Fibroblast of lung (primary cell): ENCODE measurements around the gene SEL1L2.

ENCODE experiments used
- EZH2 ChIP-seq: IDR thresholded peaks from 2 replicates; pipeline ENCODE4 v1.5.1; 2012; ENCODE audit warnings: low read length, control low read depth, mild to moderate bottlenecking; ENCODE audit errors: missing control alignments
- TF ChIP-seq, protein P1 (sequence below), 2 donors: IDR thresholded peaks in 1 of 2; conservative IDR thresholded peaks in 1 of 2; 1 replicate in 1 of 2; 2 replicates in 1 of 2; pipeline ENCODE4 v1.5.1; 2011 to 2012; ENCODE audit warnings: low read length in 2 of 2, control low read depth in 1 of 2, inconsistent platforms in 1 of 2, low read depth in 1 of 2, mild to moderate bottlenecking in 1 of 2

DNA sequence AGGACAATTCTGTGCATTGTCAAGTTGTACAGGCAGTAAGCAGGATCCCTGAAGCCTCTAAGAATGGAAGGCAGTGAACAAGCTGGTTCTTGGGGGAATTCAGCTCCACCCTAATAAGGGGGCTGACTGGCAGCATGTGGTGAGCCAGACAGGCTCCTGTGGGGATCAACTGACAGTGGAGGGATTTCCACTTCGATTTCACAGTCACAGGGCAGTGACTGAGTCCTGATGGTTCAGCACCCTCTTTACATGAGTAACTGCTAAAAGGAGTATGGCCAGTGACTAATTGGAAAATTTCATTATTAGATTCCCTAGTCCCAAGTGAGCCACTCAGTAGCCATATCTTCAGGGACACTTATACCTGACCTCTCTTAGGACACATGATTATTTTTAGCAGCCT lies 127.2 kb downstream of the SEL1L2 start:
- TF ChIP-seq, protein P1, sequence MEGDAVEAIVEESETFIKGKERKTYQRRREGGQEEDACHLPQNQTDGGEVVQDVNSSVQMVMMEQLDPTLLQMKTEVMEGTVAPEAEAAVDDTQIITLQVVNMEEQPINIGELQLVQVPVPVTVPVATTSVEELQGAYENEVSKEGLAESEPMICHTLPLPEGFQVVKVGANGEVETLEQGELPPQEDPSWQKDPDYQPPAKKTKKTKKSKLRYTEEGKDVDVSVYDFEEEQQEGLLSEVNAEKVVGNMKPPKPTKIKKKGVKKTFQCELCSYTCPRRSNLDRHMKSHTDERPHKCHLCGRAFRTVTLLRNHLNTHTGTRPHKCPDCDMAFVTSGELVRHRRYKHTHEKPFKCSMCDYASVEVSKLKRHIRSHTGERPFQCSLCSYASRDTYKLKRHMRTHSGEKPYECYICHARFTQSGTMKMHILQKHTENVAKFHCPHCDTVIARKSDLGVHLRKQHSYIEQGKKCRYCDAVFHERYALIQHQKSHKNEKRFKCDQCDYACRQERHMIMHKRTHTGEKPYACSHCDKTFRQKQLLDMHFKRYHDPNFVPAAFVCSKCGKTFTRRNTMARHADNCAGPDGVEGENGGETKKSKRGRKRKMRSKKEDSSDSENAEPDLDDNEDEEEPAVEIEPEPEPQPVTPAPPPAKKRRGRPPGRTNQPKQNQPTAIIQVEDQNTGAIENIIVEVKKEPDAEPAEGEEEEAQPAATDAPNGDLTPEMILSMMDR (conservative IDR thresholded peaks at IDR 0.05 in 1 of 2, IDR thresholded peaks at IDR 0.05 in 1 of 2; ENCODE audit: low read depth in 1 of 2, low read length in 2 of 2), result no peak
- TF ChIP-seq EZH2, result no peak
